K562 (cell line): Measurements from ENCODE around the gene PDCD5. TPM values are rescaled to one million over a fixed set of nuclear protein-coding genes. Genes with fewer than 3 reads are reported as not detected.

Source experiments
- BCL6 ChIP-seq: fragments of 250-450 bp; sonication (Bioruptor Pico); IDR thresholded peaks from 2 replicates; pipeline ENCODE4 v1.4.0; 2020
- BRCA1 ChIP-seq, 2 experiments: fragments of 450-650 bp in 1 of 2; sonication (generic) in 1 of 2; formaldehyde crosslinking in 1 of 2; IDR thresholded peaks; 2 replicates each; pipeline versions ENCODE4 v1.5.0 to v1.6.1; 2017 to 2020; ENCODE audit warnings: mild to moderate bottlenecking in 1 of 2, missing genetic modification reagents in 1 of 2
- ELF2 ChIP-seq: fragments of 250-450 bp; sonication (Bioruptor Pico); IDR thresholded peaks from 2 replicates; pipeline ENCODE4 v1.5.0; 2021; ENCODE audit warnings: mild to moderate bottlenecking
- ELK3 ChIP-seq: fragments of 450-650 bp; formaldehyde crosslinking; IDR thresholded peaks from 2 replicates; pipeline ENCODE4 v1.4.0; 2020; ENCODE audit warnings: mild to moderate bottlenecking
- MAFF ChIP-seq: IDR thresholded peaks from 2 replicates; pipeline ENCODE4 v1.6.1; 2012; ENCODE audit warnings: low read length, improper control_type of control experiment
- MLLT1 ChIP-seq, 2 experiments: fragments of 450-650 bp; IDR thresholded peaks; 2 replicates each; pipeline ENCODE4 v1.6.1; 2016
- TEAD4 ChIP-seq, 2 experiments: sonication (generic) in 1 of 2; formaldehyde crosslinking in 1 of 2; IDR thresholded peaks; 2 replicates each; pipeline versions ENCODE4 v1.6.1 to v1.8.0; 2012 to 2022; ENCODE audit warnings: borderline replicate concordance in 1 of 2, inconsistent platforms in 1 of 2, low read length in 1 of 2, mild to moderate bottlenecking in 1 of 2, missing genetic modification reagents in 1 of 2
- TFAM ChIP-seq: fragments of 250-450 bp; sonication (Bioruptor Pico); conservative IDR thresholded peaks from 2 replicates; pipeline ENCODE4 v1.5.0; 2021; ENCODE audit warnings: mild to moderate bottlenecking, moderate library complexity
- WHSC1 ChIP-seq: IDR thresholded peaks from one replicate; pipeline ENCODE4 v1.6.1; 2012; ENCODE audit warnings: low read length, control low read depth, inconsistent platforms
- ZNF639 ChIP-seq, 2 experiments: fragments of 200-800 bp in 1 of 2; sonication (Bioruptor generic) in 1 of 2; sonication (generic) in 1 of 2; formaldehyde crosslinking in 1 of 2; IDR thresholded peaks in 1 of 2; conservative IDR thresholded peaks in 1 of 2; 2 replicates each; pipeline versions ENCODE4 v1.5.0 to v1.6.1; 2016 to 2020; ENCODE audit warnings: missing compliant biosample characterization in 1 of 2, missing genetic modification characterization in 1 of 2, missing genetic modification reagents in 1 of 2
- polyA plus RNA-seq, 8 experiments: library from polyadenylated mRNA; depleted of rRNA in 4 of 8; stranded (reverse) in 5 of 8; unstranded in 3 of 8; fragments of >200 nt; fragmentation: Nextera tagmentation in 2 of 8; fragmentation: Illumina TruSeq in 1 of 8; extraction: Ambion mirVana in 2 of 8; extraction: Trizol in 1 of 8; gene quantifications; 2 replicates each; pipeline versions ENCODE4 v1.2.1 to v1.2.3, GENCODE V29; 2011 to 2014; ENCODE audit warnings: inconsistent platforms in 1 of 8, missing spikeins in 1 of 8
- total RNA-seq, 7 experiments: library from RNA; depleted of rRNA in 6 of 7; stranded (reverse); fragments of >200 nt in 6 of 7; fragmentation: Illumina TruSeq in 2 of 7; extraction: Trizol in 2 of 7; gene quantifications; 2 replicates each; pipeline versions ENCODE4 v1.2.1 to v1.2.3, GENCODE V29; 2011 to 2021; ENCODE audit warnings: low replicate concordance in 1 of 7
- TF ChIP-seq, protein P1 (sequence below): fragments of 450-650 bp; formaldehyde crosslinking; IDR thresholded peaks from 2 replicates; pipeline ENCODE4 v1.4.0; 2020; ENCODE audit warnings: mild to moderate bottlenecking, mixed read lengths
- TF ChIP-seq, protein P2 (sequence below): fragments of 450-650 bp; IDR thresholded peaks from 2 replicates; pipeline ENCODE4 v1.6.1; 2016; ENCODE audit warnings: mild to moderate bottlenecking

The PDCD5 gene
- total and polyA plus RNA-seq, 9 of the 15 experiments (the other 6 are each of a cell fraction or from before 2014, with no cell fraction given): 122 to 322 (median 269) TPM

DNA sequence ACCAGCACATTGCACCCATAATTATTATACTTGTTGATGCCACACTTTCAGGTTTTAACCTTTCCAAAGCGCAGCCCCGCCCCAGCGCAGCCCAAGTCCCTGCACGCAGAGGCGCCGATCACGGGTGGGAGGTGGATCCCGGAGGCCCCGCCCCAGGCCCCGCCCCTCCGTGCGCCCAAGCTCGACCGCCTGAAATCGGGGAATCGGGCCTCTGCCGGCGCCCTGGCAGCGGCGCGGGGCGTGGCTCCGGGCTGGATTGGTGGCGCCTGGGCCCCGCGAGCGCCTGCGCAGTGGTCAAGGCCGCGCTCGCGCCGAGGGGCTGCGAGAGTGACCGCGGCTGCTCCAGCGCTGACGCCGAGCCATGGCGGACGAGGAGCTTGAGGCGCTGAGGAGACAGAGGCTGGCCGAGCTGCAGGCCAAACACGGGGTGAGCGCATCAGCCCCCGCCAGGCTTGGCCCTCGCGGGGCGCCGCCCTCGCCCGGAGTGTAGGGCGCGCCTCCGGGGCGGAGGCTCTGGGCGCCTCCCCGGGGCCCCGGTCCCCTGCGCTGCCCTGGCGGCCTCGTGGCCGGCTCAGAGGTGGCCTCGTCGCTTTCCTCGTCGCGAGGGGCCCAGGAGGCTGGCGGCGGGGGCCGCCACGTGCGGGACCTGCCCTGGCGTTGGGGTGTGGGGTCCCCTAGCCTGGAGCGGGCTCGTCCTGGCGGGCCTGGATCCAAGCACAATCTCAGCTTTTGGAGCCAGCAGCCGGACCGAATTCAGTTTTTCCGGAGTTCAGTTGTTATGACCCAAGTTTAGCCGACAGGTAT is at the start of gene PDCD5 (continued):
- TF ChIP-seq ZNF639 (CRISPR knock-in tag; conservative IDR thresholded peaks at IDR 0.05 in 1 of 2, IDR thresholded peaks at IDR 0.05 in 1 of 2) (peak in 1 of 2 experiments; percentile 51; a peak in 2 of 4 replicates), ELF2 (CRISPR knock-in tag) (no peak), ELK3 (CRISPR knock-in tag) (no peak), TEAD4 (IDR thresholded peaks at IDR 0.05; ENCODE audit: low read length) (no peak), TEAD4 (CRISPR knock-in tag; IDR thresholded peaks at IDR 0.05; ENCODE audit: borderline replicate concordance) (no peak), WHSC1 (no peak), BRCA1 (IDR thresholded peaks at IDR 0.05) (no peak), BRCA1 (CRISPR knock-in tag; IDR thresholded peaks at IDR 0.05) (no peak), MAFF (no peak), TFAM (CRISPR knock-in tag) (no peak), MLLT1 (IDR thresholded peaks at IDR 0.05) (peak in 1 of 2 experiments; percentile 99; a peak in 2 of 4 replicates), BCL6 (no peak)
- TF ChIP-seq, protein P1, sequence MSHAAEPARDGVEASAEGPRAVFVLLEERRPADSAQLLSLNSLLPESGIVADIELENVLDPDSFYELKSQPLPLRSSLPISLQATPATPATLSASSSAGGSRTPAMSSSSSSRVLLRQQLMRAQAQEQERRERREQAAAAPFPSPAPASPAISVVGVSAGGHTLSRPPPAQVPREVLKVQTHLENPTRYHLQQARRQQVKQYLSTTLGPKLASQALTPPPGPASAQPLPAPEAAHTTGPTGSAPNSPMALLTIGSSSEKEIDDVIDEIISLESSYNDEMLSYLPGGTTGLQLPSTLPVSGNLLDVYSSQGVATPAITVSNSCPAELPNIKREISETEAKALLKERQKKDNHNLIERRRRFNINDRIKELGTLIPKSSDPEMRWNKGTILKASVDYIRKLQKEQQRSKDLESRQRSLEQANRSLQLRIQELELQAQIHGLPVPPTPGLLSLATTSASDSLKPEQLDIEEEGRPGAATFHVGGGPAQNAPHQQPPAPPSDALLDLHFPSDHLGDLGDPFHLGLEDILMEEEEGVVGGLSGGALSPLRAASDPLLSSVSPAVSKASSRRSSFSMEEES: no peak
- TF ChIP-seq, protein P2, sequence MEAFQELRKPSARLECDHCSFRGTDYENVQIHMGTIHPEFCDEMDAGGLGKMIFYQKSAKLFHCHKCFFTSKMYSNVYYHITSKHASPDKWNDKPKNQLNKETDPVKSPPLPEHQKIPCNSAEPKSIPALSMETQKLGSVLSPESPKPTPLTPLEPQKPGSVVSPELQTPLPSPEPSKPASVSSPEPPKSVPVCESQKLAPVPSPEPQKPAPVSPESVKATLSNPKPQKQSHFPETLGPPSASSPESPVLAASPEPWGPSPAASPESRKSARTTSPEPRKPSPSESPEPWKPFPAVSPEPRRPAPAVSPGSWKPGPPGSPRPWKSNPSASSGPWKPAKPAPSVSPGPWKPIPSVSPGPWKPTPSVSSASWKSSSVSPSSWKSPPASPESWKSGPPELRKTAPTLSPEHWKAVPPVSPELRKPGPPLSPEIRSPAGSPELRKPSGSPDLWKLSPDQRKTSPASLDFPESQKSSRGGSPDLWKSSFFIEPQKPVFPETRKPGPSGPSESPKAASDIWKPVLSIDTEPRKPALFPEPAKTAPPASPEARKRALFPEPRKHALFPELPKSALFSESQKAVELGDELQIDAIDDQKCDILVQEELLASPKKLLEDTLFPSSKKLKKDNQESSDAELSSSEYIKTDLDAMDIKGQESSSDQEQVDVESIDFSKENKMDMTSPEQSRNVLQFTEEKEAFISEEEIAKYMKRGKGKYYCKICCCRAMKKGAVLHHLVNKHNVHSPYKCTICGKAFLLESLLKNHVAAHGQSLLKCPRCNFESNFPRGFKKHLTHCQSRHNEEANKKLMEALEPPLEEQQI: no peak
